COLO668 (cell line): ENCODE results near the gene PRKAA1.
"Not testable (repeated sequence)": the region's sequence is repeated elsewhere in the genome, so short reads cannot be mapped to it uniquely, and the experiment has no call there.

ENCODE experiments used
- DNase-seq: peaks from one replicate; lab custom pipeline; 2025; ENCODE audit not compliant: unreplicated experiment; lab: John Stamatoyannopoulos, UW

The PRKAA1 gene

DNA sequence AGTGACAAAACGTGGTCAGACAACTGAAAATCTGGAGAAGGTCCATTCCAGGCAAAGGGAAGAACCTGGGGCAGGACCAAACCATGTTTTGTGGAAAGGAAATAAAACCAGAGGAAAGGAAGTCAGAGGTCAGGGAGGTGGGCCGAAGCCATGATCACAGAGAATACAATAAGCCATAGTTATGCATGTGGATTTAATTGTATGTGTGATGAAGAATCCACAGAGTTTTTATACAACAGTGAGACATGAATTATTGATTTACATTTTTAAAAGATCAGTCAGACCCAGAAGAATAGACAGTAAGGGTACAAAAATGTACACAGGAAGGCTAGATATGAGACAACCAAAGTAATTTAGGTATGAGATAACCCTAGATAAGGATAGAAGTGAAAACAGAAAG is 63.2 kb downstream of the PRKAA1 start:
- DNase-seq: no peak

DNA sequence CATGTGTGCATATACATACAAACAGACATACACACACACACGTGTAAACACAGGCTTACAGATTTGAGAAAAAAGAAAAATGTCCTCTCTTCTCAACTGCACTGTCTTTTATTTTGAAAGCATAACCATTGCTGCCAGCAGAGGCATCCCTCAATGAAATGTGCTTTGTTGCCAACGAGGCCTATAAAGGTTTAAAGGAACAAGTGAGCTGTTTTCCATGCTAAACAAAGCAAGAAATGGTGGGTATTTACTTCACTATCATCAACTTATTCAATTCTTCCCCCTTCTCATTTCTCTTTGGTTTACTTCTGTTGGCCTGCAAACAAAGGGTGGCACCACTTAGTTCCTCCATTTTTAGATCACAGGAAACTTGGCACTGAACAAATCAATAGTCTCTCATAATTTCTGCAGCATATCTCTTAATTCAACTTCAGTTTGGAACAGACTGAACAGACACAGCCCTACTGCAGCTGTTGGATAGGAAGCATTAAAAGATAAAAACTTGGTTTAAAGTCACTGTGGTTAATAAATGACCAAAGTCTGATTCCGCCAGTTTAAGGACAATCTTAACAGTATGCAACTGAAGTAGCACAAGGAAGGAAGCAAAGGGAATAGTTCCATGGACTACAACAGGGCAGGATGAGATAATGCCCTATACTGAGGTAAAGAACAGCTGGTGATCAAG is 64.2 kb downstream of the PRKAA1 start:
- no peak for DNase-seq

- DNase-seq: no peak
Measured at GRCh38 chr5:40733434-40733833, 64.7 kb downstream of the PRKAA1 start.

- not testable (repeated sequence) for DNase-seq
Measured at GRCh38 chr5:40722497-40722911, 75.7 kb downstream of the PRKAA1 start.

GRCh38 chr5:40720069-40720468 is 78.1 kb downstream of the PRKAA1 start:
- no peak for DNase-seq

- no peak for DNase-seq
Measured at GRCh38 chr5:40717281-40717680, 80.9 kb downstream of the PRKAA1 start.

- no peak for DNase-seq
Measured at GRCh38 chr5:40716590-40716989, 81.6 kb downstream of the PRKAA1 start.

DNA sequence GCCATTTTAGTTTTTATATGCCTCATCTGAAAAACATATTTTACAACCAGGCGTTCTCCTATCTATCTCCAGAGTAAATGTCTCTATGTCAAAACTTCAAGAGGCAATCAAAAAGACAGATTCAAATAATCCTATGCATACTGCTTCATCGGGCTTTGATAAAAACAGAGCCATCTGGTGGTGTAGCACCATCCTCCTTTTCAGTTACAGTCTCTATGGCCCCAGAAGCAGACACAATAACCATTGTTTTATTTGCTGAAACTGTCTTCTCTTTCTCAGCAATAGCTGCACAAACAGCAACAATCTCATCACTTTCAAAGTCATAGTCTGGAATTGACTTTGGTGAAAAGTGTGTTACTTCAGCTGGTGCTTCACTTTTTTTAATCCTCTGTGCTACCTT is 82.2 kb downstream of the PRKAA1 start:
- DNase-seq: no peak

- no peak for DNase-seq
Measured at GRCh38 chr5:40714001-40714400, 84.2 kb downstream of the PRKAA1 start.

GRCh38 chr5:40710575-40710974 is 87.6 kb downstream of the PRKAA1 start:
- DNase-seq: not testable (repeated sequence)
